Liver (tissue), 9 donors: ENCODE results near the gene TCERG1L. TPM values are rescaled to one million over a fixed set of nuclear protein-coding genes. Genes with fewer than 3 reads are reported as not detected.

Experiments
- DNase-seq: peaks from one replicate; pipeline ENCODE4 v3.0.0-alpha.2; 2017; ENCODE audit warnings: low spot score
- H3K27ac ChIP-seq, 2 donors: one replicate each; pipeline ENCODE4 v1.7.0; 2013; ENCODE audit warnings: inconsistent platforms in 2 of 2, low read length in 2 of 2, control low read depth in 1 of 2, low read depth in 1 of 2, mild to moderate bottlenecking in 1 of 2
- H3K27me3 ChIP-seq, 4 donors: one replicate each; pipeline versions ENCODE4 v1.6.1 to v1.7.0; 2013; ENCODE audit warnings: low read length in 3 of 4, inconsistent platforms in 1 of 4, mild to moderate bottlenecking in 1 of 4, moderate library complexity in 1 of 4; ENCODE audit not compliant: control insufficient read depth in 4 of 4, insufficient read depth in 4 of 4
- H3K36me3 ChIP-seq, 4 donors: one replicate each; pipeline versions ENCODE4 v1.6.1 to v1.7.0; 2013; ENCODE audit warnings: low read length in 3 of 4, mild to moderate bottlenecking in 3 of 4, low read depth in 1 of 4, moderate library complexity in 1 of 4; ENCODE audit not compliant: control insufficient read depth in 4 of 4, insufficient read depth in 3 of 4
- H3K4me1 ChIP-seq, 4 donors: one replicate each; pipeline versions ENCODE4 v1.6.1 to v1.7.0; 2013; ENCODE audit warnings: low read length in 3 of 4, mild to moderate bottlenecking in 3 of 4, moderate library complexity in 1 of 4; ENCODE audit not compliant: control insufficient read depth in 4 of 4, insufficient read depth in 4 of 4
- H3K4me3 ChIP-seq, 3 donors: one replicate each; pipeline versions ENCODE4 v1.6.1 to v1.7.0; 2013; ENCODE audit warnings: low read length in 3 of 3, control low read depth in 1 of 3, low read depth in 1 of 3, mild to moderate bottlenecking in 1 of 3
- H3K9ac ChIP-seq, 2 donors: one replicate each; pipeline ENCODE4 v1.7.0; 2013; ENCODE audit warnings: low read length in 2 of 2, mild to moderate bottlenecking in 2 of 2, moderate library complexity in 2 of 2, control low read depth in 1 of 2, low read depth in 1 of 2
- H3K9me3 ChIP-seq, 4 donors: one replicate each; pipeline versions ENCODE4 v1.6.1 to v1.7.0; 2013; ENCODE audit warnings: low read length in 3 of 4; ENCODE audit not compliant: control insufficient read depth in 4 of 4
- EGR1 ChIP-seq, 2 donors: IDR thresholded peaks; 2 replicates each; pipeline ENCODE4 v1.6.1; 2016 to 2018; ENCODE audit warnings: antibody characterized with exemption in 2 of 2, low read depth in 2 of 2
- GABPA ChIP-seq, 2 donors: IDR thresholded peaks in 1 of 2; conservative IDR thresholded peaks in 1 of 2; 2 replicates each; pipeline ENCODE4 v1.6.1; 2016; ENCODE audit warnings: antibody characterized with exemption in 2 of 2, mild to moderate bottlenecking in 1 of 2, moderate library complexity in 1 of 2
- HNF4A ChIP-seq, 2 donors: conservative IDR thresholded peaks; 2 replicates each; pipeline ENCODE4 v1.6.1; 2016; ENCODE audit warnings: antibody characterized with exemption in 2 of 2, mild to moderate bottlenecking in 2 of 2
- JUND ChIP-seq, 2 donors: IDR thresholded peaks; 2 replicates each; pipeline ENCODE4 v1.6.1; 2016; ENCODE audit warnings: antibody characterized with exemption in 2 of 2
- MAX ChIP-seq: IDR thresholded peaks from 2 replicates; pipeline ENCODE4 v1.6.1; 2016; ENCODE audit warnings: antibody characterized with exemption
- NR2F2 ChIP-seq: IDR thresholded peaks from 2 replicates; pipeline ENCODE4 v1.6.1; 2016; ENCODE audit warnings: antibody characterized with exemption
- RAD21 ChIP-seq, 2 donors: IDR thresholded peaks; 2 replicates each; pipeline ENCODE4 v1.6.1; 2016; ENCODE audit warnings: antibody characterized with exemption in 2 of 2, mild to moderate bottlenecking in 2 of 2
- REST ChIP-seq: IDR thresholded peaks from 2 replicates; pipeline ENCODE4 v1.6.1; 2016; ENCODE audit warnings: antibody characterized with exemption, mild to moderate bottlenecking
- RXRA ChIP-seq, 2 donors: IDR thresholded peaks; 2 replicates each; pipeline ENCODE4 v1.6.1; 2017 to 2018; ENCODE audit warnings: antibody characterized with exemption in 2 of 2, mild to moderate bottlenecking in 1 of 2
- SP1 ChIP-seq: IDR thresholded peaks from 2 replicates; pipeline ENCODE4 v1.6.1; 2018; ENCODE audit warnings: antibody characterized with exemption, mild to moderate bottlenecking
- YY1 ChIP-seq: IDR thresholded peaks from 2 replicates; pipeline ENCODE4 v1.6.1; 2016; ENCODE audit warnings: antibody characterized with exemption, mild to moderate bottlenecking
- WGBS: extraction: QIAGEN DNeasy Blood & Tissue Kit; methylation state at CpG from one replicate; pipeline ENCODE4 v1.1.7; 2013; 5-methylcytosine and 5-hydroxymethylcytosine counted together
- polyA plus RNA-seq, 2 donors: library from polyadenylated mRNA; stranded (reverse) in 1 of 2; unstranded in 1 of 2; fragments of 200-250 nt in 1 of 2; fragments of >200 nt in 1 of 2; fragmentation: Nextera tagmentation in 1 of 2; extraction: Ambion mirVana in 1 of 2; gene quantifications; one replicate each; pipeline versions ENCODE4 v1.2.1 to v1.2.3, GENCODE V29; 2013 to 2015
- total RNA-seq, 2 donors: library from RNA; depleted of rRNA; stranded (reverse); fragments of >200 nt; gene quantifications; one replicate each; pipeline ENCODE4 v1.2.3, GENCODE V29; 2014
- TF ChIP-seq, protein P1 (sequence below): IDR thresholded peaks from 2 replicates; pipeline ENCODE4 v1.6.1; 2016; ENCODE audit warnings: antibody characterized with exemption
- TF ChIP-seq, protein P2 (sequence below): fragments of 150-350 bp; IDR thresholded peaks from 2 replicates; pipeline ENCODE4 v1.5.1; 2017; ENCODE audit warnings: improper control_type of control experiment, low read depth, low read length; ENCODE audit not compliant: missing input control
- TF ChIP-seq, protein P3 (sequence below): IDR thresholded peaks from 2 replicates; pipeline ENCODE4 v1.6.1; 2016; ENCODE audit warnings: antibody characterized with exemption
- donor health status: healthy.
- donor health status: healthy.
- donor health status: healthy.
- donor health status: healthy.
- donor health status: healthy.

TCERG1L gene
- total and polyA plus RNA-seq, 4 donors = not detected

GRCh38 chr10:131227163-131227740 is 84.3 kb downstream of the TCERG1L start:
- Histone ChIP-seq H3K4me3 (no peak overlapping the region), H3K27me3 (no peaks in the 10 kb centered on the region), H3K27ac (no peak overlapping the region), H3K4me1 (no peaks in the 10 kb centered on the region), H3K9ac (no peak overlapping the region), H3K9me3 (peaks cover 0 to 5% (median 1%) of the 10 kb centered on the region in 4 donors), H3K36me3 (no peaks in the 10 kb centered on the region)
- DNase-seq = no peak
- 88% methylated on average over 16 of the region's 16 CpGs for WGBS
- TF ChIP-seq HNF4A (conservative IDR thresholded peaks at IDR 0.05) (no peak), GABPA (IDR thresholded peaks at IDR 0.05 in 1 of 2, conservative IDR thresholded peaks at IDR 0.05 in 1 of 2) (no peak), RAD21 (IDR thresholded peaks at IDR 0.05) (no peak), MAX (no peak), EGR1 (IDR thresholded peaks at IDR 0.05; ENCODE audit: low read depth in 2 of 2) (no peak), REST (no peak), JUND (IDR thresholded peaks at IDR 0.05) (no peak), NR2F2 (no peak), YY1 (no peak)
- TF ChIP-seq, protein P1, sequence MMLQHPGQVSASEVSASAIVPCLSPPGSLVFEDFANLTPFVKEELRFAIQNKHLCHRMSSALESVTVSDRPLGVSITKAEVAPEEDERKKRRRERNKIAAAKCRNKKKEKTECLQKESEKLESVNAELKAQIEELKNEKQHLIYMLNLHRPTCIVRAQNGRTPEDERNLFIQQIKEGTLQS = no peak
- TF ChIP-seq, protein P2, sequence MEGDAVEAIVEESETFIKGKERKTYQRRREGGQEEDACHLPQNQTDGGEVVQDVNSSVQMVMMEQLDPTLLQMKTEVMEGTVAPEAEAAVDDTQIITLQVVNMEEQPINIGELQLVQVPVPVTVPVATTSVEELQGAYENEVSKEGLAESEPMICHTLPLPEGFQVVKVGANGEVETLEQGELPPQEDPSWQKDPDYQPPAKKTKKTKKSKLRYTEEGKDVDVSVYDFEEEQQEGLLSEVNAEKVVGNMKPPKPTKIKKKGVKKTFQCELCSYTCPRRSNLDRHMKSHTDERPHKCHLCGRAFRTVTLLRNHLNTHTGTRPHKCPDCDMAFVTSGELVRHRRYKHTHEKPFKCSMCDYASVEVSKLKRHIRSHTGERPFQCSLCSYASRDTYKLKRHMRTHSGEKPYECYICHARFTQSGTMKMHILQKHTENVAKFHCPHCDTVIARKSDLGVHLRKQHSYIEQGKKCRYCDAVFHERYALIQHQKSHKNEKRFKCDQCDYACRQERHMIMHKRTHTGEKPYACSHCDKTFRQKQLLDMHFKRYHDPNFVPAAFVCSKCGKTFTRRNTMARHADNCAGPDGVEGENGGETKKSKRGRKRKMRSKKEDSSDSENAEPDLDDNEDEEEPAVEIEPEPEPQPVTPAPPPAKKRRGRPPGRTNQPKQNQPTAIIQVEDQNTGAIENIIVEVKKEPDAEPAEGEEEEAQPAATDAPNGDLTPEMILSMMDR = no peak

DNA sequence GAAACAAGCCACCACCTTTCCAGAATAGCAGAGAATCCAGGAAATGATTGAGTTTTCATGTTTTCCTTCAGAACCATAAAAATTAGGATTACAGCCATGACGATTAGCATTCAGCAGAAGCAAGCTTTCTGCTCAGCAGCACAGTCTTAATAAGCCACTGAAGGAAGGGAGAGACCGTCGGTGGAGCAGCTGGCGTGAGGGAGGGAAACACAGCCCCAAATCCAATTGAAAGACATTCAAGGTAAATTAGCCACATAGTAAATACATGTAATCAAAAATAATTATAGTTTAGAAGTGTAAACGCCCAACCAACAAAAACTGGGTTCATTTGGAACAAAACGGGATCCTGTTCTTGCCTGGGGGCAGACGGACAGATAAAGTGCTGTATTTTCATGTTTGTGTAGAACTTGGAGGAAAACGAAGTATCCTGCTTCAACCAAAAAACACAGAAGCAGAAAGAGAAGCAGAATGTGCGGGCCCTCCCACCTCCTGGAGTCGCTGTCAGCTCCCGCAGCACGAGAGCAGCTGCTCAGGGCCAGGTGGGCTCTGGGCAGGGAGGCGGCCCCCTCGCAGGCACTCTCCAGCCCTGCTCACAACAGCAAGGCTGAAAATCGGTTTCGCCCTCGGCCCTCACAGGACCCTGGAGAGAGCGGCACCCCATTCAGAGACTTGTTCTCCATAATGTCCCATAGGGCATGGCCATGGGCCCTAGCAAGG is 84.9 kb downstream of the TCERG1L start:
- WGBS = 72% methylated on average over 18 of the region's 18 CpGs
- TF ChIP-seq, protein P3, sequence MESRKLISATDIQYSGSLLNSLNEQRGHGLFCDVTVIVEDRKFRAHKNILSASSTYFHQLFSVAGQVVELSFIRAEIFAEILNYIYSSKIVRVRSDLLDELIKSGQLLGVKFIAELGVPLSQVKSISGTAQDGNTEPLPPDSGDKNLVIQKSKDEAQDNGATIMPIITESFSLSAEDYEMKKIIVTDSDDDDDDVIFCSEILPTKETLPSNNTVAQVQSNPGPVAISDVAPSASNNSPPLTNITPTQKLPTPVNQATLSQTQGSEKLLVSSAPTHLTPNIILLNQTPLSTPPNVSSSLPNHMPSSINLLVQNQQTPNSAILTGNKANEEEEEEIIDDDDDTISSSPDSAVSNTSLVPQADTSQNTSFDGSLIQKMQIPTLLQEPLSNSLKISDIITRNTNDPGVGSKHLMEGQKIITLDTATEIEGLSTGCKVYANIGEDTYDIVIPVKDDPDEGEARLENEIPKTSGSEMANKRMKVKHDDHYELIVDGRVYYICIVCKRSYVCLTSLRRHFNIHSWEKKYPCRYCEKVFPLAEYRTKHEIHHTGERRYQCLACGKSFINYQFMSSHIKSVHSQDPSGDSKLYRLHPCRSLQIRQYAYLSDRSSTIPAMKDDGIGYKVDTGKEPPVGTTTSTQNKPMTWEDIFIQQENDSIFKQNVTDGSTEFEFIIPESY = no peak
- TF ChIP-seq GABPA (IDR thresholded peaks at IDR 0.05 in 1 of 2, conservative IDR thresholded peaks at IDR 0.05 in 1 of 2) (no peak), JUND (IDR thresholded peaks at IDR 0.05) (no peak), SP1 (no peak), RXRA (IDR thresholded peaks at IDR 0.05) (no peak)
- TF ChIP-seq, protein P1 = no peak
- peaks cover 0 to 5% (median 1%) of the 10 kb centered on the region in 4 donors for H3K9me3 ChIP-seq
- H3K36me3 ChIP-seq = no peaks in the 10 kb centered on the region
- H3K4me3 ChIP-seq = no peak overlapping the region
- DNase-seq = no peak
- H3K27ac ChIP-seq = no peak overlapping the region
- no peaks in the 10 kb centered on the region for H3K4me1 ChIP-seq
- no peak overlapping the region for H3K9ac ChIP-seq
- H3K27me3 ChIP-seq = no peaks in the 10 kb centered on the region
